Effector CD8-positive, alpha-beta T cell (primary cell): ENCODE data around the gene GZMM.

Experiments used
- DNase-seq: peaks from one replicate; lab custom pipeline; 2025; lab: John Stamatoyannopoulos, UW

Gene GZMM

GRCh38 chr19:597406-598315, 53.8 kb downstream of the GZMM start:
- DNase-seq, result no peak
